HEK293 (cell line): ENCODE data around the gene GRIK2.

Experiments used
- CTCF ChIP-seq: fragments of 450-650 bp; formaldehyde crosslinking; IDR thresholded peaks from 2 replicates; pipeline ENCODE4 v1.5.1; 2016; ENCODE audit warnings: missing biosample characterization, missing genetic modification characterization
- HOXA7 ChIP-seq: sonication (generic); formaldehyde crosslinking; IDR thresholded peaks from 2 replicates; pipeline ENCODE4 v1.8.1; 2022; ENCODE audit warnings: missing genetic modification reagents, borderline replicate concordance
- PRDM1 ChIP-seq: fragments of 450-650 bp; formaldehyde crosslinking; IDR thresholded peaks from 2 replicates; pipeline ENCODE4; 2016; ENCODE audit warnings: missing biosample characterization, missing genetic modification characterization
- ZBTB1 ChIP-seq: fragments of 450-650 bp; formaldehyde crosslinking; IDR thresholded peaks from 2 replicates; pipeline ENCODE4 v1.5.1; 2016; ENCODE audit warnings: missing biosample characterization, missing genetic modification characterization
- ZFP3 ChIP-seq: fragments of 450-650 bp; formaldehyde crosslinking; IDR thresholded peaks from 2 replicates; pipeline ENCODE4 v1.5.1; 2016; ENCODE audit warnings: low read depth, missing biosample characterization, missing genetic modification characterization
- ZNF146 ChIP-seq: fragments of 450-650 bp; formaldehyde crosslinking; IDR thresholded peaks from 2 replicates; pipeline ENCODE4 v1.5.1; 2016; ENCODE audit warnings: missing biosample characterization, missing genetic modification characterization
- ZNF184 ChIP-seq: fragments of 450-650 bp; IDR thresholded peaks from 2 replicates; pipeline ENCODE4 v1.5.1; 2018; ENCODE audit warnings: missing biosample characterization, mild to moderate bottlenecking, missing genetic modification characterization
- ZNF391 ChIP-seq: fragments of 450-650 bp; formaldehyde crosslinking; IDR thresholded peaks from 2 replicates; pipeline ENCODE4 v1.5.1; 2016; ENCODE audit warnings: low read depth, missing biosample characterization, missing genetic modification characterization, borderline replicate concordance
- TF ChIP-seq, protein P1 (sequence below): fragments of 450-650 bp; formaldehyde crosslinking; IDR thresholded peaks from 2 replicates; pipeline ENCODE4 v1.5.1; 2016; ENCODE audit warnings: missing biosample characterization, missing genetic modification characterization
- TF ChIP-seq, protein P2 (sequence below): fragments of 450-650 bp; formaldehyde crosslinking; IDR thresholded peaks from 2 replicates; pipeline ENCODE4 v1.5.1; 2017; ENCODE audit warnings: missing biosample characterization, missing genetic modification characterization

- TF ChIP-seq, protein P1, sequence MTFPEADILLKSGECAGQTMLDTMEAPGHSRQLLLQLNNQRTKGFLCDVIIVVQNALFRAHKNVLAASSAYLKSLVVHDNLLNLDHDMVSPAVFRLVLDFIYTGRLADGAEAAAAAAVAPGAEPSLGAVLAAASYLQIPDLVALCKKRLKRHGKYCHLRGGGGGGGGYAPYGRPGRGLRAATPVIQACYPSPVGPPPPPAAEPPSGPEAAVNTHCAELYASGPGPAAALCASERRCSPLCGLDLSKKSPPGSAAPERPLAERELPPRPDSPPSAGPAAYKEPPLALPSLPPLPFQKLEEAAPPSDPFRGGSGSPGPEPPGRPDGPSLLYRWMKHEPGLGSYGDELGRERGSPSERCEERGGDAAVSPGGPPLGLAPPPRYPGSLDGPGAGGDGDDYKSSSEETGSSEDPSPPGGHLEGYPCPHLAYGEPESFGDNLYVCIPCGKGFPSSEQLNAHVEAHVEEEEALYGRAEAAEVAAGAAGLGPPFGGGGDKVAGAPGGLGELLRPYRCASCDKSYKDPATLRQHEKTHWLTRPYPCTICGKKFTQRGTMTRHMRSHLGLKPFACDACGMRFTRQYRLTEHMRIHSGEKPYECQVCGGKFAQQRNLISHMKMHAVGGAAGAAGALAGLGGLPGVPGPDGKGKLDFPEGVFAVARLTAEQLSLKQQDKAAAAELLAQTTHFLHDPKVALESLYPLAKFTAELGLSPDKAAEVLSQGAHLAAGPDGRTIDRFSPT = no peak
- TF ChIP-seq CTCF (tag by site-specific recombination) (no peak), ZBTB1 (tag by site-specific recombination) (no peak), HOXA7 (CRISPR knock-in tag) (no peak), ZNF146 (tag by site-specific recombination) (no peak), ZNF184 (tag by site-specific recombination) (no peak), ZNF391 (no peak), ZFP3 (tag by site-specific recombination) (no peak), PRDM1 (no peak)
- TF ChIP-seq, protein P2, sequence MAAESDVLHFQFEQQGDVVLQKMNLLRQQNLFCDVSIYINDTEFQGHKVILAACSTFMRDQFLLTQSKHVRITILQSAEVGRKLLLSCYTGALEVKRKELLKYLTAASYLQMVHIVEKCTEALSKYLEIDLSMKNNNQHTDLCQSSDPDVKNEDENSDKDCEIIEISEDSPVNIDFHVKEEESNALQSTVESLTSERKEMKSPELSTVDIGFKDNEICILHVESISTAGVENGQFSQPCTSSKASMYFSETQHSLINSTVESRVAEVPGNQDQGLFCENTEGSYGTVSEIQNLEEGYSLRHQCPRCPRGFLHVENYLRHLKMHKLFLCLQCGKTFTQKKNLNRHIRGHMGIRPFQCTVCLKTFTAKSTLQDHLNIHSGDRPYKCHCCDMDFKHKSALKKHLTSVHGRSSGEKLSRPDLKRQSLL (tag by site-specific recombination) = no peak
Observed at GRCh38 chr6:101391772-101392585, 1.5 kb upstream of the GRIK2 start.
